GM13977 (cell line): ENCODE data around the gene BCAS1.
A peak's percentile ranks its signal among the peaks of the same experiment; 100 is the strongest.

ENCODE experiments used
- DNase-seq: peaks from one replicate; pipeline ENCODE4 v3.0.0; 2012; ENCODE audit warnings: low spot score
- CTCF ChIP-seq: IDR thresholded peaks from 2 replicates; pipeline ENCODE4 v1.5.1; 2012; ENCODE audit warnings: mild to moderate bottlenecking, control low read depth; ENCODE audit not compliant: insufficient read depth; ENCODE audit errors: extremely low read depth, missing control alignments
- in situ Hi-C: fragments of 300-500 bp; cut with MboI; formaldehyde crosslinking; loops from one replicate; pipeline ENCODE4 v1.12.0; 2022; ENCODE audit warnings: low sequenced_read_pairs, low pct_unique_long_range_greater_than_20kb, mixed read lengths, inconsistent platforms; ENCODE audit not compliant: unreplicated experiment

The BCAS1 gene

GRCh38 chr20:53952528-53953096, 117.8 kb downstream of the BCAS1 start:
- DNase-seq: no peak
- in situ Hi-C loops: no loop called here
- no peak for TF ChIP-seq CTCF

GRCh38 chr20:53950578-53950977, 119.8 kb downstream of the BCAS1 start:
- in situ Hi-C loops: no loop called here
- TF ChIP-seq CTCF: no peak
- no peak for DNase-seq

- TF ChIP-seq CTCF: no peak
- in situ Hi-C loops: no loop called here
- no peak for DNase-seq
Measured at GRCh38 chr20:53950031-53950430, 120.4 kb downstream of the BCAS1 start.

- no peak for TF ChIP-seq CTCF
Measured at GRCh38 chr20:53949319-53949839, 121.0 kb downstream of the BCAS1 start.

GRCh38 chr20:53948383-53949318, 121.7 kb downstream of the BCAS1 start:
- no peak for DNase-seq
- TF ChIP-seq CTCF: no peak
- in situ Hi-C loops: loop anchor here (10.0 kb wide), 2 partner anchors 116 to 534 kb away; no protein-coding TSS in a partner anchor

More at GRCh38 chr20:53949319-53949839, 121.0 kb downstream of the BCAS1 start:
- peak; percentile 43 for DNase-seq
- in situ Hi-C loops: loop anchor here (10.0 kb wide), 2 partner anchors 115 to 535 kb away; no protein-coding TSS in a partner anchor

- no peak for DNase-seq
- TF ChIP-seq CTCF: no peak
- in situ Hi-C loops: loop anchor here (10.0 kb wide), 2 partner anchors 117 to 533 kb away; no protein-coding TSS in a partner anchor
Measured at GRCh38 chr20:53947501-53948195, 122.7 kb downstream of the BCAS1 start.
